ENCODE results near the gene ABCC8.

- TF ChIP-seq EZH2 (IDR thresholded peaks at IDR 0.05; ENCODE audit: insufficient read depth, poor library complexity, severe bottlenecking), result no peak
- TF ChIP-seq EZH2phosphoT487 (IDR thresholded peaks at IDR 0.05; ENCODE audit: insufficient read depth, low read depth), result no peak
Observed at GRCh38 chr11:17375547-17375946, 101.1 kb downstream of the ABCC8 start.

All from GM23248 (cell line).